NCI-H2107 (cell line): ENCODE results near the gene ADAMTS15.

Experiments
- DNase-seq: peaks from one replicate; lab custom pipeline; 2025; lab: John Stamatoyannopoulos, UW

ADAMTS15 gene

GRCh38 chr11:130418756-130419155 is 29.7 kb upstream of the ADAMTS15 start:
- DNase-seq: no peak

DNA sequence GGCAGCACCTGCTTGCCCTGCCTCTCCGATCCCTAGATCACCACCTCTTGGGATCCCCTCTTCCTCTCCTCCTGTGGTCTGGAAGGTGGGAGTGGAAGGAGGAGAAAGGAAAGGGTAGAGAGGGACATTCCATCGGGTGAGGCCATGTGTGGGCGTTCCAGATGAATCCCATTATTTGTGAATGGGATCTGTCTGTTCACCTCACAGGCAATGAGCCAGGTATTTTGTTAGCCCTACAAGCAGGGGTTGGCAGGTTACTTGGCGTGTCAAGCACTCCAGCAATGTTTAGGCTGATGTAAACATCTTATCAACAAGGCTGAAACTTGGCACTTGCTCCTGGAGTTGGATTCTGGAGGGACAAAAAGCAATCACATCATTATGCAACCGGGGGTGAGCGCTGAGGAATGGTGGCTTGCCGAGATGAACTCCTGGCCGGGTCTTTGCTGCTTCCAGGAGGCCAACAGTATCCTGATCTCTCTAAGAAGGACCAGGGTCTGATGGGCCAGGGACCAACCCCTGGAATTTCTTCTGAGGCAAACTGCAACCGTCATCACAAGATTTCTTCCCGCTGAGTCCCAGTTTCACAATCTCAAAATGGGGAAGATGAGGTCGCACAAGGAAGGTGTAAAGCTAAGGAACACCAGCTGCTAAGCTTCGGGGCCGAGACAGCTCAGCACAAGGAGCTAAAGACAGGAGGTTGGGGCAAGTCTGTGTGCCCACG is 27.8 kb upstream of the ADAMTS15 start:
- no peak for DNase-seq

DNA sequence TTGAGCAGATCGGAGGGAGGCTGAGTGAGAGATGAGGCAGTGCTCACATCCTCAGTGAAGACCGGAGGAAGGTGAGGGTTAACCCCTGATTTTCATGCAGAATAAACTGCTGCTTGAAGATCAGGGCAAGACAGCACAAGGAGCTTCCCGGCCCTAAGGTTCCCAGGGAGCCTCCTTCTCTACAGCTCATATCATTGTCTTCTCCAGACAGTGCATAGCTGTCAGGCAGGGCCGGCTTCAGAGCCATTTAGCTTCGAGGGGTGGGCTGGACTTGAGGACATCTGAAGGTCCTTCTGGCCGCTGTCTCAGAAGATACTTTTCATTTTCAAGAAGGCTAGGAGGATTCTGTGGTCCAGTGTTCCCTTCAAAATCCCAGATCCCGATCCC is 27.3 kb upstream of the ADAMTS15 start:
- DNase-seq: no peak

DNA sequence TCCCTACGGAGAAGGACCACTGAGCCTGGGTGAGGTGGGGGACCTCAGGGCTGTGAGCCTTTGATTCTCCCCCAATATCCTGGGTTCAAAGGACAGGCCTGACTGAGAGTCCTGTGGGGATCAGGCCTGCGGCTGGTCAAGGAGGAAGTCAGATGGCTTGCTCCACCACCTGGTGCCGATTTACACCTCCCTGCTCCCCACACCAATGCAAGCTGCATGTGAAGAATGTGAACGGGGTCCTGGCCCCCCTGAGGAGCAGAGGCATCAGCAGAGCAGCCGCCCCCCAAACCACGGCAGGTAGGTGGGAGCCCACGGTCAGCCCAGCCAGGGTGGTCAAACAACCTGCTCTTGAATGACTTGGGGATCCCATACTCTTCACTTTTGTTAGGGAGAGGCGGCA is 26.7 kb upstream of the ADAMTS15 start:
- DNase-seq: no peak

DNA sequence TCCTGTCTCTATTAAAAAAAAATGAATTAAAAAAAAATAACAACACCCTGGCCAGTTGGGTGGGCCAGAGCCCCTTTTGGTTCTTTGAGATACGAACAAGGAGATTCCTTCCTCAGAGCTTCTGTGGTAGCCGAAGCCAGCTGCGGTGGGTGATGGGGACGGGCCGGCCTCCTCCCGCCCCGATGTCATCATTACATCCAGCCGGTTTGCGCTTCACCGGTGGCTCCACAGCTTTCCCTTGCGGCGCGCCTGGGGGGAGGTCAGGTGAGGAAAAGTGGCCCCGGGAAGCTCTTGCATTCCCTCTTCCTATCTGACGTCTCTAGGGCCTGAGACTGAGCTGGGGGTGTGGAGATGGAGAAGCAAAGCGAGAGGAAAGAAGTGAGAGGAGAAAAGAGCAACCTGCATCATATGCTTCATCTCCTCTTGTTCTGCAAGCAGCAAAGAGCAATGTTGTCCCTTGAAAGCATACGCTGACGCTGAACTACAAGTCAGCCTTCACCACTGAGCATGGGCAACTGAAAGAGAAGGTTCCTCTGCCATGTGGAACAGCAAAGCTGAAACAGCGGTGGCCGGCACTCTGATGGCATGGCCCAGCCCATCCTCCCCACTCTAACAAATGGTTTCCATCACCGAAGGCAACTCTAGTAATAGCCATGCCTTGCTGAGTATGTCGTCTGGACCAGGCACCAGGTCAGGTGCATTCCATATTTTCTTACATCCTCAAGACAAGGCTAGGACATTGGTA is 26.0 kb upstream of the ADAMTS15 start:
- DNase-seq: no peak

DNA sequence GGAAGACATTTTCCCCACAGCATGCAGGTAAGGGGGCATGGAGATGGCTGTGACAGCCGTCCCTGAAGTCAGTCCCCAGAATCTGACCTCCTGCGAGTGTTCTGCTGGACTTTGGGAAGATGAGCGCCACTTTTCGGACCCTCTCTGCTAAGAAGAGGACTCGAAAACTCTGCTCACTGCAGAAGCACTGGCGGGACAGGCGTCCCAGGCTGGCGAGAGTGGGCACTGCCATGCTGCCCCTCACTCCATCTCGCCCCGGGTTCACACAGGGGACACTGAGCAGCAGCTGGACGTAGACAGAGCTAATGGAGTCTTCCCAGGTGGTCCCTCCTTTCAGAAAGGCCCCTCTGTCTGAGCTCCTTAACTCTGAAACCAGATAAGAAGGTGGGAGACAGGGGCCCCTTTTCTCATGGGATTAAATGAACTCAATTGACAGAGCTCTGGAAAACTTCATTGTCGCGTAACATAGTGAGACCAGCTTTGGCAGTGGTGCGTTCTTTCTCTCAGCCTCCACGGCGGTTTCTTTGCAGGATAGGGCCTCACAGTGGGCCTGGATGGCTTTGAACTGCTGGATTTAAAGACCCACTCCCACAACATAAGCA is 24.8 kb upstream of the ADAMTS15 start:
- DNase-seq: no peak

GRCh38 chr11:130424613-130425140 is 23.8 kb upstream of the ADAMTS15 start:
- no peak for DNase-seq

- no peak for DNase-seq
Measured at GRCh38 chr11:130425156-130425555, 23.3 kb upstream of the ADAMTS15 start.

GRCh38 chr11:130426223-130426836 is 22.1 kb upstream of the ADAMTS15 start:
- no peak for DNase-seq

- DNase-seq: no peak
Measured at GRCh38 chr11:130426837-130427341, 21.6 kb upstream of the ADAMTS15 start.

- no peak for DNase-seq
Measured at GRCh38 chr11:130427581-130428315, 20.7 kb upstream of the ADAMTS15 start.

DNA sequence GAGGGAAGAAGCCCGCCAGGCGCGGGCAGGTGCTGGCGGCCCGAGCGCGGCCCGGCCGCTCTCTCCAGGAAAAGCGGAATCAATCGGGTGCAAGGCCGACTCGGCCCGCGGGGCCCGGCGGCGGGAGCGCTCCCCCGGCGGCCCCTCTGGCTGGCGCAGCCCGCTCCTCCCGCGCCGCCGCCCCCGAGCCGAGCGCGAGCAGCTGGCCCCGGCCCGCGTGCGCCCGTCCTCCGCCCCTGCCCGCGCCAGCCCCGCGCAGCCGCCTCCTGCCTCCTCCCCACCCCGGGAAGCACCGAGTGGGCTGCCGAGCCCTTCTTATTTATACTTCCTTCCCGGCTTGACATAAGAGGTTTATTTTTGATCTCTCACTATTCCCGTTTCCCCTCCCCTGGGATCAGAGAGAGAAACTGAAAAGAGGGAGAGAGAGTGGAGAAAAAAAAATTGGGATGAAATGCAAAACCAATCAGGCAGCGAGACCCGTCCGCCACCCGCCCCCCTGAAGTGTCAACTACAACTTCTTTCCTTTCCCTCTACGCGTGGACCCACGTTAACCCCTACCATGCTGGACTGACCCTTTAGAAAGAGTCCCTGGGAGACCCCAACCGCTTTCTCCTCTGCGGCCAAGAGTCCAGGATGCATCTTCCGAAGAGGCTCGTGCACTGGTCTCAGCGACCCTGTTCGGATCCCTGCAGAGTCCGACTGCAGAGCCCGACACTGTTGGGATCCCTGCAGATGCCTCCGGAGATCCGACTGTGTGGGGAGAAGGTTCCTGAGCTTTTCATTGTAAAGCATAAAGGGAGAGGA is 19.9 kb upstream of the ADAMTS15 start, which contains the start of gene ADAMTS8:
TSS of gene ADAMTS8 (minus strand) at position 294 of the 804 bp plus-strand sequence. CDS start 323 bp downstream, outside the sequence.
- DNase-seq: no peak

DNA sequence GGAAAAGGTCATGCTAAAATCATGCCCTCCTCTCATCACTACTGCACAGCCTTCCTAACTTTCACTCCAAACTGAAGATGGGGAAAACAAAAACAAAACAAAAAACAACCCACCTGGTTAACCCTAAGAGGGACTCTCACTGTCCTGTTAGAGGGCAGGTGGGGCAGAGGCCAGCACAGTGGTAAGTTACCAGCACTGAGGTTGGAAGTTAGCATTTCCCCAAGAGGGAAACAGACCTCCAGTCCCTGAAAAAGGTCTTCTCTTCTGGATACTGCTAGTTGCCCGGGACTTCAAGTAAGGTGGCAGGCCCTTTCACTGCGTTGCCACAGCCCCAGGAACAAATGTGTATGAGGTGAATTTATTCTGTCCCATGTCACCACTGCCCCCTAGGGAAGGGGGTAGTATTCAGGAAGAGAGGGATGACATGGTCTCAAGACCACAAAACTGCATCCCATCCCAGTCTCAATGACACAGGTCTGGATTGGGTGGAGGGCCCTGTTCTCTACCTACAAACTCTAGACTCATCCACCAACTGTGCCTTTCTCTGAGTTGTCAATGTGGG is 19.2 kb upstream of the ADAMTS15 start:
- DNase-seq: no peak

GRCh38 chr11:130429983-130430382 is 18.5 kb upstream of the ADAMTS15 start:
- DNase-seq: no peak

- DNase-seq: no peak
Measured at GRCh38 chr11:130431331-130431773, 17.1 kb upstream of the ADAMTS15 start.

DNA sequence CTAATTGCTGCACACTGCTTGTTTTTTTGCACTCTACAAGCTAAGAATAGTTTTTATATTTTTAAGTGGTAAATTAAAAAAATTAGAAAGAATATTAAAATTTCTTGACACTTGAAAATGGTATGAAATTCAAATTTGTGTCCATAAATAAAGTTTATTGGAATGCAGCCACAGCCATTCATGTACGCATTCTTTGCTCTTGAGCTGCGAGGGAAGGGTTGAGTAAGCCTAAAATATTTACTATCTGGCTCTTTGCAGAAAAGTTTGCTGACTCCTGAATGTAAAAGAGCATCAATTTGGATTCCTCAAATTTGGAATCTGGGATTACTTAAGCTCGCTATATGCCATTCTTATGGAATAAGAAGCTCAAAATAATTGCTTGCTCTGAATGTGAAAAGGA is 16.6 kb upstream of the ADAMTS15 start:
- no peak for DNase-seq

DNA sequence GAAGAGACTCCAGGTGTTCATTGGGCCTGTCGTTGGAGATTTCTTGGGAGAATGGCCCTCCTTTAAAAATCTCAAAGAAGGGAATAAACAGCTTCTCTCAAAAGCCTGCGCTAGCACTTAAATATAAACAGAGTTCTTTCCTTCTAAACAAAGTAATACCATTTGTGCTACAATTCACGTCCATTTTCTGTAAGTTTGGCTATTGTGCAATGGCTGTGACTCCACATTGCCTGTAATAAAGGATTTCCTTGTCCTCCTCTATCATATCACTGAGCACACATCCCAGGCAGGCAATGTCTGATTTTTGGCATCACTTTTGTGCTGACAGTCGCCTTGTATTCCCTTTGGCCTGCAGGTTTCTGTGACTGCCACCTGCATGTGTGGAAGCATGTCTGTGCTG is 15.1 kb upstream of the ADAMTS15 start:
- no peak for DNase-seq

- DNase-seq: peak; percentile 55
Measured at GRCh38 chr11:130434521-130435223, 13.8 kb upstream of the ADAMTS15 start.

DNA sequence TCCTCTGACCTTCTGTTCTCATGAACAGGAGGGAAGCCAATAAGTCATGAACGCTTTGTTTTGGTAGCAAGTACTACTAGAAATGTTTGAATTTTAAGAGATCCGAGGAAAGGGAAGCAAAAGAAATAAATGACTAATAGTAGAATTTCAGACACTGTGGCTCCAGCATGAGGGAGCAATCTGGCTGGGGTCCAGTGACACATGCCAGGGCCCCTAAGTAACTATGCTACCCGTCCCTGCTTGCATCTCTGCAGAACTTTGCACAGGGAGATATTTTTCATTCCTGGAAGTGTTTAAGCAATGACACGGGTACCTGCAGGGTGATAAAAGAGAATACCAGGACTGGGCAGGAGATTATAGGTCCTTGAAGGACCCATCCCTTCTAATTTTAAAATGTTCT is 12.8 kb upstream of the ADAMTS15 start:
- DNase-seq: no peak

GRCh38 chr11:130436171-130436570 is 12.3 kb upstream of the ADAMTS15 start:
- DNase-seq: no peak
